ENCODE data around the gene CNKSR3. TPM values are rescaled to one million over a fixed set of nuclear protein-coding genes. Genes with fewer than 3 reads are reported as not detected.

Gene CNKSR3
- total RNA-seq, 1 experiment from 2014 or later, result 3.9 TPM

GRCh38 chr6:154534531-154534930, 24.0 kb upstream of the CNKSR3 start:
- no TSS peak for BruUV-seq (replicated peaks)
- Mint-ChIP-seq H3K27me3 (ENCODE audit: insufficient read depth, unreplicated experiment) (no peaks in the 10 kb centered on the region), H3K4me1 (ENCODE audit: insufficient read depth, unreplicated experiment) (no peaks in the 10 kb centered on the region), H3K27ac (ENCODE audit: low read depth, unreplicated experiment) (no peak overlapping the region), H3K4me3 (ENCODE audit: unreplicated experiment) (no peak overlapping the region), H3K9me3 (ENCODE audit: unreplicated experiment) (no peaks in the 10 kb centered on the region), H3K36me3 (ENCODE audit: insufficient read depth, unreplicated experiment) (peaks cover 7% of the 10 kb centered on the region)
- POLR2A ChIA-PET, result no interaction called here
- TF ChIP-seq, protein P1, sequence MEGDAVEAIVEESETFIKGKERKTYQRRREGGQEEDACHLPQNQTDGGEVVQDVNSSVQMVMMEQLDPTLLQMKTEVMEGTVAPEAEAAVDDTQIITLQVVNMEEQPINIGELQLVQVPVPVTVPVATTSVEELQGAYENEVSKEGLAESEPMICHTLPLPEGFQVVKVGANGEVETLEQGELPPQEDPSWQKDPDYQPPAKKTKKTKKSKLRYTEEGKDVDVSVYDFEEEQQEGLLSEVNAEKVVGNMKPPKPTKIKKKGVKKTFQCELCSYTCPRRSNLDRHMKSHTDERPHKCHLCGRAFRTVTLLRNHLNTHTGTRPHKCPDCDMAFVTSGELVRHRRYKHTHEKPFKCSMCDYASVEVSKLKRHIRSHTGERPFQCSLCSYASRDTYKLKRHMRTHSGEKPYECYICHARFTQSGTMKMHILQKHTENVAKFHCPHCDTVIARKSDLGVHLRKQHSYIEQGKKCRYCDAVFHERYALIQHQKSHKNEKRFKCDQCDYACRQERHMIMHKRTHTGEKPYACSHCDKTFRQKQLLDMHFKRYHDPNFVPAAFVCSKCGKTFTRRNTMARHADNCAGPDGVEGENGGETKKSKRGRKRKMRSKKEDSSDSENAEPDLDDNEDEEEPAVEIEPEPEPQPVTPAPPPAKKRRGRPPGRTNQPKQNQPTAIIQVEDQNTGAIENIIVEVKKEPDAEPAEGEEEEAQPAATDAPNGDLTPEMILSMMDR (IDR thresholded peaks at IDR 0.05; ENCODE audit: unreplicated experiment), result no peak
- intact Hi-C loops (cut with micrococcal nuclease), result no loop called here
- no peak for DNase-seq (ENCODE audit: unreplicated experiment)
- CTCF ChIA-PET, result no interaction called here

DNA sequence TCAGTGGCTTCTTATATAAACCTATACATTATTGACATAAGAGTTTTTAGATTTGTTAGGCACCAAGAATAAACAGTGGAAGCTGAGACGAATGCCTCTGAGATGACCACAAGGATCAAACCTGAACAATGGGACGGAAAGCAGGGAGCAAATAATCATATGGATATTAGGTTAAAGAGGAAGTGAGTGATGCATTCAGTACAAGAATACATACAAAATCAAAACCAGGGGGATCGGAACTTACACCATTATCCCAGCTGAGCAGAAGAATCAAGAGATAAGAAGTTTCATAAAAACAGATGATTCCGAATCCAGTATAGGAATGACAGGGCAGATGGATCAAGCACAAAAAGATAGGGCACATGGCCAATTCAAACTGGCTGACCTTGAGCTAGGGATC, 21.9 kb upstream of the CNKSR3 start:
- H3K27me3 Mint-ChIP-seq (ENCODE audit: insufficient read depth, unreplicated experiment), result no peaks in the 10 kb centered on the region
- intact Hi-C loops (cut with micrococcal nuclease), result no loop called here
- peaks cover 2% of the 10 kb centered on the region for H3K36me3 Mint-ChIP-seq (ENCODE audit: insufficient read depth, unreplicated experiment)
- BruUV-seq (replicated peaks), result no TSS peak
- no peak for DNase-seq (ENCODE audit: unreplicated experiment)
- no peaks in the 10 kb centered on the region for H3K9me3 Mint-ChIP-seq (ENCODE audit: unreplicated experiment)
- TF ChIP-seq, protein P1 (IDR thresholded peaks at IDR 0.05; ENCODE audit: unreplicated experiment), result no peak
- ChIA-PET CTCF (interaction anchor here (0.7 kb wide), 1 partner anchor 19 kb away, joined by 3 read pairs; no protein-coding TSS in a partner anchor), POLR2A (no interaction called here)
- H3K4me3 Mint-ChIP-seq (ENCODE audit: unreplicated experiment), result no peak overlapping the region
- no peak overlapping the region for H3K27ac Mint-ChIP-seq (ENCODE audit: low read depth, unreplicated experiment)
- H3K4me1 Mint-ChIP-seq (ENCODE audit: insufficient read depth, unreplicated experiment), result no peaks in the 10 kb centered on the region

GRCh38 chr6:154529957-154530356, 19.5 kb upstream of the CNKSR3 start:
- TF ChIP-seq, protein P1 (IDR thresholded peaks at IDR 0.05; ENCODE audit: unreplicated experiment), result no peak
- CTCF ChIA-PET, result no interaction called here
- POLR2A ChIA-PET, result no interaction called here
- BruUV-seq (replicated peaks), result no TSS peak
- no peaks in the 10 kb centered on the region for H3K36me3 Mint-ChIP-seq (ENCODE audit: insufficient read depth, unreplicated experiment)
- no peak for DNase-seq (ENCODE audit: unreplicated experiment)
- H3K27ac Mint-ChIP-seq (ENCODE audit: low read depth, unreplicated experiment), result no peak overlapping the region
- no peaks in the 10 kb centered on the region for H3K27me3 Mint-ChIP-seq (ENCODE audit: insufficient read depth, unreplicated experiment)
- no peaks in the 10 kb centered on the region for H3K9me3 Mint-ChIP-seq (ENCODE audit: unreplicated experiment)
- intact Hi-C loops (cut with micrococcal nuclease), result no loop called here
- no peak overlapping the region for H3K4me3 Mint-ChIP-seq (ENCODE audit: unreplicated experiment)
- no peaks in the 10 kb centered on the region for H3K4me1 Mint-ChIP-seq (ENCODE audit: insufficient read depth, unreplicated experiment)

DNA sequence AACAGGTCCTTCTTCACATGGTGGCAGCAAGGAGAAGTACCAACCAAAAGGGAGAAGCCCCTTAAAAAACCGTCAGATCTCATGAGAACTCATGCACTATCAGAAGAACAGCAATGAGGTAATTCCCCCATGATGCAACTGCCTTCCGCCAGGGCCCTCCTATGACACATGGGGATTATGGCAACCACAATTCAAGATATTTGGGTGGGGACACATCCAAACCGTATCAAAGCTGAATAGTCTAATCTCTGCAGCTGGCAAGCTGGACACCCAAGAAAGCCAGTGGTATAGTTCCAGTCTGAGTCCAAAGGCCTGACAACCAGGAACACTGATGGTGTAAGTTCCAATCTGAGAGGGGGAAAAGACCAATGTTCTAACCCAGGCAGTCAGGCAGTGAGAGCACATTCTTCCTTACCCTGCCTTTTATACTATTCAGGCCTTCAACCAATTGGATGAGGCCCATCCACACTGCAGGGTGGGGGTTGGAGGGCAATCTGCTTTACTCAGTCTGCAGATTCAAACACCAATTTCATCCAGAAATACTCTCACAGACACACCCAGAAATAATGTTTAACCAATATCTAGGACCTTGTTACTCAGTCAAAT, 17.9 kb upstream of the CNKSR3 start:
- ChIA-PET CTCF (no interaction called here), POLR2A (no interaction called here)
- Mint-ChIP-seq H3K4me1 (ENCODE audit: insufficient read depth, unreplicated experiment) (no peaks in the 10 kb centered on the region), H3K27me3 (ENCODE audit: insufficient read depth, unreplicated experiment) (no peaks in the 10 kb centered on the region), H3K9me3 (ENCODE audit: unreplicated experiment) (no peaks in the 10 kb centered on the region), H3K27ac (ENCODE audit: low read depth, unreplicated experiment) (no peak overlapping the region), H3K36me3 (ENCODE audit: insufficient read depth, unreplicated experiment) (no peaks in the 10 kb centered on the region), H3K4me3 (ENCODE audit: unreplicated experiment) (no peak overlapping the region)
- no peak for DNase-seq (ENCODE audit: unreplicated experiment)
- TF ChIP-seq, protein P1 (IDR thresholded peaks at IDR 0.05; ENCODE audit: unreplicated experiment), result no peak
- BruUV-seq (replicated peaks), result no TSS peak
- intact Hi-C loops (cut with micrococcal nuclease), result no loop called here

Data from MCF 10A (cell line).